SK-N-SH treated with all-trans-retinoic acid at 6 μM for 48 hours (cell line): ENCODE measurements around the gene USP43.

Source experiments
- ARNTL ChIP-seq: fragments of 450-650 bp; formaldehyde crosslinking; IDR thresholded peaks from 2 replicates; pipeline ENCODE4 v1.5.0; 2020; ENCODE audit warnings: low read depth, mild to moderate bottlenecking, moderate library complexity, borderline replicate concordance
- CREB5 ChIP-seq: fragments of 250-450 bp; sonication (Bioruptor Pico); IDR thresholded peaks from 2 replicates; pipeline ENCODE4 v1.5.1; 2020; ENCODE audit warnings: low read depth, mild to moderate bottlenecking, moderate library complexity
- ISL1 ChIP-seq: fragments of 250-450 bp; sonication (Bioruptor Pico); IDR thresholded peaks from 2 replicates; pipeline ENCODE4 v2.1.2; 2022; ENCODE audit warnings: mild to moderate bottlenecking, moderate library complexity
- OSR1 ChIP-seq: fragments of 250-450 bp; sonication (Bioruptor Pico); IDR thresholded peaks from 2 replicates; pipeline ENCODE4 v1.8.0; 2022; ENCODE audit warnings: moderate library complexity, mild to moderate bottlenecking, inconsistent platforms
- PATZ1 ChIP-seq: fragments of 250-450 bp; sonication (Bioruptor Pico); IDR thresholded peaks from 2 replicates; pipeline ENCODE4 v1.8.0; 2020; ENCODE audit warnings: mild to moderate bottlenecking, moderate library complexity, borderline replicate concordance
- RARB ChIP-seq: fragments of 250-450 bp; sonication (Bioruptor Pico); IDR thresholded peaks from 2 replicates; pipeline ENCODE4 v1.8.0; 2021; ENCODE audit warnings: mild to moderate bottlenecking, moderate library complexity
- SNAI2 ChIP-seq: fragments of 250-450 bp; sonication (Bioruptor Pico); IDR thresholded peaks from 2 replicates; pipeline ENCODE4 v1.5.0; 2020; ENCODE audit warnings: mild to moderate bottlenecking, moderate library complexity
- TOX ChIP-seq: fragments of 250-450 bp; sonication (Bioruptor Pico); IDR thresholded peaks from 2 replicates; pipeline ENCODE4 v1.8.0; 2021; ENCODE audit warnings: mild to moderate bottlenecking, moderate library complexity, borderline replicate concordance
- ZC3H10 ChIP-seq: fragments of 250-450 bp; sonication (Bioruptor Pico); IDR thresholded peaks from 2 replicates; pipeline ENCODE4 v1.5.1; 2021; ENCODE audit warnings: mild to moderate bottlenecking, moderate library complexity
- ZFP3 ChIP-seq: fragments of 250-450 bp; sonication (Bioruptor Pico); IDR thresholded peaks from 2 replicates; pipeline ENCODE4 v1.5.0; 2020; ENCODE audit warnings: mild to moderate bottlenecking, moderate library complexity
- ZFP30 ChIP-seq: fragments of 450-650 bp; formaldehyde crosslinking; IDR thresholded peaks from 2 replicates; pipeline ENCODE4 v1.5.0; 2022; ENCODE audit warnings: mild to moderate bottlenecking, moderate library complexity
- ZNF70 ChIP-seq: fragments of 450-650 bp; formaldehyde crosslinking; IDR thresholded peaks from 2 replicates; pipeline ENCODE4 v1.5.0; 2020; ENCODE audit warnings: mild to moderate bottlenecking, moderate library complexity
- ZNF8 ChIP-seq: fragments of 450-650 bp; formaldehyde crosslinking; IDR thresholded peaks from 2 replicates; pipeline ENCODE4 v1.5.0; 2020; ENCODE audit warnings: mild to moderate bottlenecking, moderate library complexity
- TF ChIP-seq, protein P1 (sequence below): fragments of 250-450 bp; sonication (Bioruptor Pico); IDR thresholded peaks from 2 replicates; pipeline ENCODE4 v1.5.1; 2021; ENCODE audit warnings: mild to moderate bottlenecking, moderate library complexity

GRCh38 chr17:9715503-9716016, 70.2 kb downstream of the USP43 start:
- TF ChIP-seq ZFP30 (CRISPR knock-in tag) (no peak), ARNTL (CRISPR knock-in tag) (no peak), PATZ1 (CRISPR knock-in tag) (no peak), OSR1 (CRISPR knock-in tag) (no peak), SNAI2 (CRISPR knock-in tag) (no peak), TOX (CRISPR knock-in tag) (no peak), ZC3H10 (no peak), CREB5 (CRISPR knock-in tag) (no peak), ZFP3 (no peak), ZNF70 (CRISPR knock-in tag) (no peak), RARB (CRISPR knock-in tag) (no peak), ZNF8 (CRISPR knock-in tag) (no peak), ISL1 (CRISPR knock-in tag) (no peak)
- TF ChIP-seq, protein P1, sequence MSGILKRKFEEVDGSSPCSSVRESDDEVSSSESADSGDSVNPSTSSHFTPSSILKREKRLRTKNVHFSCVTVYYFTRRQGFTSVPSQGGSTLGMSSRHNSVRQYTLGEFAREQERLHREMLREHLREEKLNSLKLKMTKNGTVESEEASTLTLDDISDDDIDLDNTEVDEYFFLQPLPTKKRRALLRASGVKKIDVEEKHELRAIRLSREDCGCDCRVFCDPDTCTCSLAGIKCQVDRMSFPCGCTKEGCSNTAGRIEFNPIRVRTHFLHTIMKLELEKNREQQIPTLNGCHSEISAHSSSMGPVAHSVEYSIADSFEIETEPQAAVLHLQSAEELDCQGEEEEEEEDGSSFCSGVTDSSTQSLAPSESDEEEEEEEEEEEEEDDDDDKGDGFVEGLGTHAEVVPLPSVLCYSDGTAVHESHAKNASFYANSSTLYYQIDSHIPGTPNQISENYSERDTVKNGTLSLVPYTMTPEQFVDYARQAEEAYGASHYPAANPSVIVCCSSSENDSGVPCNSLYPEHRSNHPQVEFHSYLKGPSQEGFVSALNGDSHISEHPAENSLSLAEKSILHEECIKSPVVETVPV = no peak
